ENCODE data around the gene HLA-DQA1.
"Not testable (repeated sequence)": the region's sequence is repeated elsewhere in the genome, so short reads cannot be mapped to it uniquely, and the experiment has no call there.

Gene HLA-DQA1

DNA sequence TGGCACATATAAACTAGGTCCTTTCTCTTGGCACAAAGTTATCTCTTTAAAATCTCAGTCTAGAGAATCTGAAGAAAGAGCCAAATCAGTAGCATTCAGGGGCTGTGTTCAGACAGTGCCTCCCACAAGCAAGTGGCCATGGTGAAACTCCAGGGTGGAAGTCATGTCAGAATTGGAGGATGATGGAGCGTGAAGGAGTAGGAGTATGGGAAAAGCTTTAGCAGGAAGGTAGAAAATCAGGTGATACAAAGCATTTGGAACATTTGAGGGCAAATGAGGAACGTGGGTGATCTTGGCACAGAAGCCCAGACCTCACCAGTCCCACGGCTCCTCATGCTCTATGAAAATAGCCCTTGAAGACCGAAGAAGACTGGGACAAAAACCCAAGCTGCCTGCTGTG is 32.0 kb downstream of the HLA-DQA1 start:
- H3K18ac ChIP-seq (ENCODE audit: low read depth in 1 of 2, low read length in 2 of 2) = no peak overlapping the region
- H3K14ac ChIP-seq (ENCODE audit: low read length in 2 of 2) = no peak overlapping the region
- no peak overlapping the region for H2BK12ac ChIP-seq (ENCODE audit: low read length in 2 of 2)
- H3K4me3 ChIP-seq (ENCODE audit: insufficient read depth in 1 of 2, low read depth in 1 of 2, low read length in 2 of 2) = no peak overlapping the region
- no peak overlapping the region for H2BK120ac ChIP-seq (ENCODE audit: low read depth, low read length)
- H3K9me3 ChIP-seq (ENCODE audit: control insufficient read depth, low read length) = no peaks in the 10 kb centered on the region
- no peaks in the 10 kb centered on the region for H3K4me1 ChIP-seq (ENCODE audit: control insufficient read depth, insufficient read depth, low read depth, low read length)
- H3K4me2 ChIP-seq (ENCODE audit: low read length, poor library complexity, severe bottlenecking) = no peak overlapping the region
- no peaks in the 10 kb centered on the region for H3K79me1 ChIP-seq (replicated peaks; ENCODE audit: low read length, poor library complexity, severe bottlenecking)
- H4K91ac ChIP-seq (ENCODE audit: low read length) = no peak overlapping the region
- peaks cover 0 to 44% of the 10 kb centered on the region in 2 experiments for H3K27me3 ChIP-seq (ENCODE audit: control insufficient read depth in 1 of 2, insufficient read depth in 1 of 2, low read length in 2 of 2)
- no peak overlapping the region for H4K8ac ChIP-seq (ENCODE audit: low read length)
- no peak overlapping the region for H2AFZ ChIP-seq (ENCODE audit: low read depth, low read length)
- H3K4ac ChIP-seq (ENCODE audit: low read depth in 1 of 2, low read length in 2 of 2) = no peak overlapping the region
- no peak overlapping the region for H3K23ac ChIP-seq (ENCODE audit: low read length in 2 of 2)
- H3K36me3 ChIP-seq (ENCODE audit: control insufficient read depth in 1 of 2, insufficient read depth in 2 of 2, low read depth in 1 of 2, low read length in 2 of 2) = no peaks in the 10 kb centered on the region
- no peak overlapping the region for H2BK15ac ChIP-seq (ENCODE audit: low read depth, poor library complexity, severe bottlenecking)
- no peak overlapping the region for H2AK5ac ChIP-seq (ENCODE audit: low read length, severe bottlenecking)
- H3K27ac ChIP-seq (ENCODE audit: low read length, poor library complexity, severe bottlenecking) = no peak overlapping the region
- no peak overlapping the region for H2BK5ac ChIP-seq (ENCODE audit: low read depth, low read length, poor library complexity, severe bottlenecking)
- DNase-seq = no peak
- WGBS = 63% methylated on average over 4 of the region's 4 CpGs
- H3K9ac ChIP-seq (ENCODE audit: low read length) = no peak overlapping the region

DNA sequence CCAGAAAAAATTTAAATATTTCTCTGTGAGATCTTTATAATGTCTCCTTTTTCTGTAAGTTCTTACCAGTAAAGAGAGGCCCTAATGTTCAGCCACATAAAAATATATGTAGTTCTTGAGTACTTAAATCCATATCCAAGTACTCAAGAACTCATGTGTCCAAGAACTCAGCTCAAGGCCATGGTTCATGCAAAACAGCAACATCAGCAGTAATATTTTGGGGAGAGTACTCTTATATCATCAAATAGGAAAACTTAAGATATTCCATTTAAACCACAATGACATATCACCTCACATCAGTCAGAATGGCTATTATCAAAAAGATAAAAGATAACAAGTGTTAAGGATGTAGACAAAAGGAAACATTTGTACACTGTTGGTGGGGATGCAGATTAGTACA is 32.7 kb downstream of the HLA-DQA1 start:
- Histone ChIP-seq H4K8ac (ENCODE audit: low read length) (no peak overlapping the region), H3K27ac (ENCODE audit: low read length, poor library complexity, severe bottlenecking) (no peak overlapping the region), H3K23ac (ENCODE audit: low read length in 2 of 2) (no peak overlapping the region), H3K79me1 (replicated peaks; ENCODE audit: low read length, poor library complexity, severe bottlenecking) (no peaks in the 10 kb centered on the region), H3K9ac (ENCODE audit: low read length) (no peak overlapping the region), H3K9me3 (ENCODE audit: control insufficient read depth, low read length) (no peaks in the 10 kb centered on the region), H4K91ac (ENCODE audit: low read length) (no peak overlapping the region), H3K4me1 (ENCODE audit: control insufficient read depth, insufficient read depth, low read depth, low read length) (no peaks in the 10 kb centered on the region), H2AFZ (ENCODE audit: low read depth, low read length) (no peak overlapping the region), H3K4me3 (ENCODE audit: insufficient read depth in 1 of 2, low read depth in 1 of 2, low read length in 2 of 2) (no peak overlapping the region), H2BK12ac (ENCODE audit: low read length in 2 of 2) (no peak overlapping the region), H2BK15ac (ENCODE audit: low read depth, poor library complexity, severe bottlenecking) (no peak overlapping the region), H3K4ac (ENCODE audit: low read depth in 1 of 2, low read length in 2 of 2) (no peak overlapping the region), H3K36me3 (ENCODE audit: control insufficient read depth in 1 of 2, insufficient read depth in 2 of 2, low read depth in 1 of 2, low read length in 2 of 2) (no peaks in the 10 kb centered on the region), H3K27me3 (ENCODE audit: control insufficient read depth in 1 of 2, insufficient read depth in 1 of 2, low read length in 2 of 2) (peaks cover 0 to 44% of the 10 kb centered on the region in 2 experiments), H2BK120ac (ENCODE audit: low read depth, low read length) (no peak overlapping the region), H3K18ac (ENCODE audit: low read depth in 1 of 2, low read length in 2 of 2) (no peak overlapping the region), H2BK5ac (ENCODE audit: low read depth, low read length, poor library complexity, severe bottlenecking) (no peak overlapping the region), H2AK5ac (ENCODE audit: low read length, severe bottlenecking) (no peak overlapping the region), H3K14ac (ENCODE audit: low read length in 2 of 2) (no peak overlapping the region), H3K4me2 (ENCODE audit: low read length, poor library complexity, severe bottlenecking) (no peak overlapping the region)
- DNase-seq = no peak

DNA sequence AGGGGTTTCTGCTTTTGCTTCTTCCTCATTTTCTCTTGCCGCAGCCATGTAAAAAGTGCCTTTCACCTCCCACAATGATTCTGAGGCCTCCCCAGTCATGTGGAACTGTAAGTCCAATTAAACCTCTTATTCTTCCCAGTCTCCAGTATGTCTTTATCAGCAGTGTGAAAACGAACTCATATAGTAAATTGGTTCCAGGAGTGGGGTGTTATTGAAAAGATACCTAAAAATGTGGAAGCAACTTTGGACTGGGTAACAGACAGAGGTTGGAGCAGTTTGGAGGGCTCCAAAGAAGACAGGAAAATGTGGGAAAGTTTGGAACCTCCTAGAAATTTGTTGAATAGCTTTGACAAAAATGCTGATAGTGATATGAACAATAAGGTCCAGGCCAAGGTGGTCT is 34.7 kb downstream of the HLA-DQA1 start:
- not testable (repeated sequence) for H2BK120ac ChIP-seq (ENCODE audit: low read depth, low read length); H3K27ac ChIP-seq (ENCODE audit: low read length, poor library complexity, severe bottlenecking); H3K79me1 ChIP-seq (replicated peaks; ENCODE audit: low read length, poor library complexity, severe bottlenecking); H2BK15ac ChIP-seq (ENCODE audit: low read depth, poor library complexity, severe bottlenecking); H3K9ac ChIP-seq (ENCODE audit: low read length); H3K23ac ChIP-seq (ENCODE audit: low read length in 2 of 2); H4K8ac ChIP-seq (ENCODE audit: low read length); H3K36me3 ChIP-seq (ENCODE audit: control insufficient read depth in 1 of 2, insufficient read depth in 2 of 2, low read depth in 1 of 2, low read length in 2 of 2); H3K9me3 ChIP-seq (ENCODE audit: control insufficient read depth, low read length); H3K4me2 ChIP-seq (ENCODE audit: low read length, poor library complexity, severe bottlenecking); H2BK5ac ChIP-seq (ENCODE audit: low read depth, low read length, poor library complexity, severe bottlenecking); H3K18ac ChIP-seq (ENCODE audit: low read depth in 1 of 2, low read length in 2 of 2); H2BK12ac ChIP-seq (ENCODE audit: low read length in 2 of 2); H2AFZ ChIP-seq (ENCODE audit: low read depth, low read length); DNase-seq; H3K4me1 ChIP-seq (ENCODE audit: control insufficient read depth, insufficient read depth, low read depth, low read length); H3K14ac ChIP-seq (ENCODE audit: low read length in 2 of 2); H2AK5ac ChIP-seq (ENCODE audit: low read length, severe bottlenecking); H3K4ac ChIP-seq (ENCODE audit: low read depth in 1 of 2, low read length in 2 of 2); H4K91ac ChIP-seq (ENCODE audit: low read length); H3K4me3 ChIP-seq (ENCODE audit: insufficient read depth in 1 of 2, low read depth in 1 of 2, low read length in 2 of 2)
- peaks cover 0 to 28% of the 10 kb centered on the region in 2 experiments for H3K27me3 ChIP-seq (ENCODE audit: control insufficient read depth in 1 of 2, insufficient read depth in 1 of 2, low read length in 2 of 2)
- WGBS = 58% methylated on average over 2 of the region's 2 CpGs

DNA sequence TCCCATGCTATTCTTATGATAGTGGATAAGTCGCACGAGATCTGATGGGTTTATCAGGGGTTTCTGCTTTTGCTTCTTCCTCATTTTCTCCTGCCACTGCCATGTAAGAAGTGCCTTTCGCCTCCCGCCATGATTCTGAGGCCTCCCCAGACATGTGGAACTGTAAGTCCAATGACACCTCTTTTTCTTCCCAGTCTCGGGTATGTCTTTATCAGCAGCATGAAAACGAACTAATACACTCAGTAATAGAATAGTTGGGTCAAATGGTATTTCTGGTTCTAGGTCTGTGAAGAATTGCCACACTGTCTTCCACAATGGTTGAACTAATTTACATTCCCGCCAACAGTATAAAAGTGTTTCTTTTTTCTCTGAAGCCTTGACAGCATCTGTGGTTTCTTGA is 36.9 kb downstream of the HLA-DQA1 start:
- not testable (repeated sequence) for H3K23ac ChIP-seq (ENCODE audit: low read length in 2 of 2); H3K79me1 ChIP-seq (replicated peaks; ENCODE audit: low read length, poor library complexity, severe bottlenecking); H3K4me3 ChIP-seq (ENCODE audit: insufficient read depth in 1 of 2, low read depth in 1 of 2, low read length in 2 of 2); H2BK15ac ChIP-seq (ENCODE audit: low read depth, poor library complexity, severe bottlenecking); H3K27ac ChIP-seq (ENCODE audit: low read length, poor library complexity, severe bottlenecking); H2BK12ac ChIP-seq (ENCODE audit: low read length in 2 of 2); H4K91ac ChIP-seq (ENCODE audit: low read length); H2AFZ ChIP-seq (ENCODE audit: low read depth, low read length); H3K4ac ChIP-seq (ENCODE audit: low read depth in 1 of 2, low read length in 2 of 2); H3K4me2 ChIP-seq (ENCODE audit: low read length, poor library complexity, severe bottlenecking); H2AK5ac ChIP-seq (ENCODE audit: low read length, severe bottlenecking); H3K4me1 ChIP-seq (ENCODE audit: control insufficient read depth, insufficient read depth, low read depth, low read length); H3K9me3 ChIP-seq (ENCODE audit: control insufficient read depth, low read length); H3K14ac ChIP-seq (ENCODE audit: low read length in 2 of 2); H3K18ac ChIP-seq (ENCODE audit: low read depth in 1 of 2, low read length in 2 of 2); H2BK120ac ChIP-seq (ENCODE audit: low read depth, low read length); DNase-seq; H3K9ac ChIP-seq (ENCODE audit: low read length); H2BK5ac ChIP-seq (ENCODE audit: low read depth, low read length, poor library complexity, severe bottlenecking); H4K8ac ChIP-seq (ENCODE audit: low read length); H3K36me3 ChIP-seq (ENCODE audit: control insufficient read depth in 1 of 2, insufficient read depth in 2 of 2, low read depth in 1 of 2, low read length in 2 of 2)
- H3K27me3 ChIP-seq (ENCODE audit: control insufficient read depth in 1 of 2, insufficient read depth in 1 of 2, low read length in 2 of 2) = peaks cover 0 to 11% of the 10 kb centered on the region in 2 experiments
- WGBS = 89% methylated on average over 5 of the region's 7 CpGs

All from mesenchymal stem cell (in vitro differentiated cells and primary cell).